Nephron (organoid): ENCODE measurements around the gene AHNAK.

ENCODE experiments used
- H3K27ac Mint-ChIP-seq, 3 experiments: 2 replicates each; pipeline ENCODE4 v1.8.0; 2020; ENCODE audit warnings: mixed read lengths in 3 of 3, mild to moderate bottlenecking in 2 of 3, moderate library complexity in 1 of 3
- H3K27me3 Mint-ChIP-seq: 2 replicates; pipeline ENCODE4 v1.8.0; 2021; ENCODE audit warnings: low read depth, mild to moderate bottlenecking, moderate library complexity, mixed read lengths
- H3K36me3 Mint-ChIP-seq: 2 replicates; pipeline ENCODE4 v1.8.0; 2020; ENCODE audit warnings: low read depth, mixed read lengths
- H3K4me1 Mint-ChIP-seq: 2 replicates; pipeline ENCODE4 v1.8.0; 2020; ENCODE audit warnings: mixed read lengths
- H3K4me3 Mint-ChIP-seq, 3 experiments: 2 replicates each; pipeline ENCODE4 v1.8.0; 2020; ENCODE audit warnings: mild to moderate bottlenecking in 3 of 3, mixed read lengths in 3 of 3, moderate library complexity in 2 of 3
- H3K9me3 Mint-ChIP-seq: 2 replicates; pipeline ENCODE4 v1.8.0; 2020; ENCODE audit warnings: mixed read lengths
- TF ChIP-seq, protein P1 (sequence below), 3 experiments: fragments of 200-600 bp; sonication (generic); IDR thresholded peaks; one replicate each; pipeline ENCODE4 v1.5.0; 2021; ENCODE audit warnings: antibody characterized with exemption in 3 of 3; ENCODE audit not compliant: unreplicated experiment in 3 of 3

Gene AHNAK

DNA sequence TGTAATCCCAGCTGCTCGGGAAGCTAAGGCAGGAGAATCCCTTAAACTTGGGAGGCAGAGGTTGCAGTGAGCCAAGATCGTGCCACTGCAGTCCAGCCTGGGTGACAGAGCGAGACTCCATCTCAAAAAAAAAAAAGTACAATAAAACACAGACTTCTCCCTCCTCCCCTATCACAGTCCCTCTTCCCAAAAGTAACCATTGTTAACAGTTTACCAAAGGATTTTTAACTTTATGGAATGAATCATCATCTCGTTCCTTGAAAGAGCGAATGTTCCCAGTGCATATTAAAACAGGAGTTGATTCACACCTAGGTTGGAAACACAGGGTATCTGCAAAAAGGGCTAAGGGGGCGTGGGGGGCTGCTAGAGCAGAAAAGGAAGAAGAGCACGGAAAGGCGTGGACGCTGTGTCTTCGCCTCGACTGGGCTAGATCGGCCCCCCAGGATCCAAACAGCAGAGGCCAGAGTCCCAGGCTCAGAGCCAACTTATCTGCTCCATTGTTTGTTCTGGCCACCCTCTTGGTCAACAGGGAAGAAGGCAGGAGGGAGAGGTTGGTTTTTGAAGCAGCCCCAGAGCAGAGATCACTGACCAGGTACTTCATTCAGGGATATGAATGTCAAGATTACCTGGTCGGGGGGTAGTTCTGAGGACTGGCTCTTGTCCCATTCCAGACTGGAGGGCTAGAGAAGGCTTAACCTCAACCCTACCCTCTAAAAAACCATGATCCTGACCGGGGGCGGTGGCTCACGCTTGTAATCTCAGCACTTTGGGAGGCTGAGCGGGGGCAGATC lies 2.1 kb upstream of the AHNAK start:
- H3K27me3 Mint-ChIP-seq, result peaks cover 15% of the 10 kb centered on the region
- TF ChIP-seq, protein P1, sequence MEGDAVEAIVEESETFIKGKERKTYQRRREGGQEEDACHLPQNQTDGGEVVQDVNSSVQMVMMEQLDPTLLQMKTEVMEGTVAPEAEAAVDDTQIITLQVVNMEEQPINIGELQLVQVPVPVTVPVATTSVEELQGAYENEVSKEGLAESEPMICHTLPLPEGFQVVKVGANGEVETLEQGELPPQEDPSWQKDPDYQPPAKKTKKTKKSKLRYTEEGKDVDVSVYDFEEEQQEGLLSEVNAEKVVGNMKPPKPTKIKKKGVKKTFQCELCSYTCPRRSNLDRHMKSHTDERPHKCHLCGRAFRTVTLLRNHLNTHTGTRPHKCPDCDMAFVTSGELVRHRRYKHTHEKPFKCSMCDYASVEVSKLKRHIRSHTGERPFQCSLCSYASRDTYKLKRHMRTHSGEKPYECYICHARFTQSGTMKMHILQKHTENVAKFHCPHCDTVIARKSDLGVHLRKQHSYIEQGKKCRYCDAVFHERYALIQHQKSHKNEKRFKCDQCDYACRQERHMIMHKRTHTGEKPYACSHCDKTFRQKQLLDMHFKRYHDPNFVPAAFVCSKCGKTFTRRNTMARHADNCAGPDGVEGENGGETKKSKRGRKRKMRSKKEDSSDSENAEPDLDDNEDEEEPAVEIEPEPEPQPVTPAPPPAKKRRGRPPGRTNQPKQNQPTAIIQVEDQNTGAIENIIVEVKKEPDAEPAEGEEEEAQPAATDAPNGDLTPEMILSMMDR (IDR thresholded peaks at IDR 0.05; ENCODE audit: unreplicated experiment in 3 of 3), result no peak
- no peaks in the 10 kb centered on the region for H3K36me3 Mint-ChIP-seq
- peak overlapping the region in 2 of 3 experiments; percentile 90 to 96 for H3K27ac Mint-ChIP-seq
- no peaks in the 10 kb centered on the region for H3K9me3 Mint-ChIP-seq
- peak overlapping the region; percentile 30 to 88 (median 73) for H3K4me3 Mint-ChIP-seq
- peaks cover 62% of the 10 kb centered on the region for H3K4me1 Mint-ChIP-seq

GRCh38 chr11:62547691-62548281 lies 1.2 kb upstream of the AHNAK start:
- Mint-ChIP-seq H3K4me3 (peak overlapping the region; percentile 87 to 88 (median 87)), H3K27ac (peak overlapping the region; percentile 90 to 96 (median 93)), H3K27me3 (peaks cover 18% of the 10 kb centered on the region), H3K4me1 (peaks cover 61% of the 10 kb centered on the region), H3K9me3 (no peaks in the 10 kb centered on the region), H3K36me3 (no peaks in the 10 kb centered on the region)
- TF ChIP-seq, protein P1 (IDR thresholded peaks at IDR 0.05; ENCODE audit: unreplicated experiment in 3 of 3), result no peak

DNA sequence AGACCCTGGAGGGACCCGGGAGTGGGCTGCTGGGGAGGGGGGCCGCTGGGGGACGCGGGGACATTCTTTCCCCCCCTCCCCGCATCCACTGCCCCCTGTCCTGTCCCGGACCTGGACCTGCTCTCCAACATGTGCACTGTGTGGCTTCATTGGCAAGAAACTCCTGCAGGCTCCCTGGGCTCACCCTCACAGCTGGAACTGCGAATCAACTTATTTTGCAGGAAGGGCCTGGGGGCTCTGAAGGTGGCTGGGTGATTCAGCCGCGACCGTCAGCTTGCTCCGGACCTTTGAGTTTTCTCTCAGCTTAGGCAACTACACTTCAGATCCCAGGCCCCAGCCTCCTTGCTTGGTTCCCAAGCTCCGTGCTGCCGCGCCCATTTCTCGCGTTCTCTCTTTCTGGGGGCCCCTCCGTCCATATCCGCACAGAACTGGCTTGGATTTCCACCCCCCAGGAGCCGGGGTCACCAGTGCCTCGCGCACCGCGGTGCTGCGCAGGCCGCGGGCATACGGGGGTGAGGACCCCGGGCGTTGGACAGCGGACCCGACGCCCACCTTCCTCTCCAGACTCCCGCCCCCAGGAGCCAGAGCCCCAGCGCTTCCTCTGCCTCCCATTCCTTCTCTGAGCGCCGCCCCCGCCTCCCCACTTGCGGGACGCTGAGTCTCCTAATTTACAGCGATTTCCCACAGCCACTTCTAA lies 471 bp upstream of the AHNAK start:
- Mint-ChIP-seq H3K9me3 (no peaks in the 10 kb centered on the region), H3K36me3 (no peaks in the 10 kb centered on the region), H3K4me1 (peaks cover 61% of the 10 kb centered on the region), H3K27ac (peak overlapping the region; percentile 90 to 96 (median 93)), H3K4me3 (peak overlapping the region; percentile 87 to 88 (median 87)), H3K27me3 (peaks cover 18% of the 10 kb centered on the region)
- TF ChIP-seq, protein P1 (IDR thresholded peaks at IDR 0.05; ENCODE audit: unreplicated experiment in 3 of 3), result no peak

DNA sequence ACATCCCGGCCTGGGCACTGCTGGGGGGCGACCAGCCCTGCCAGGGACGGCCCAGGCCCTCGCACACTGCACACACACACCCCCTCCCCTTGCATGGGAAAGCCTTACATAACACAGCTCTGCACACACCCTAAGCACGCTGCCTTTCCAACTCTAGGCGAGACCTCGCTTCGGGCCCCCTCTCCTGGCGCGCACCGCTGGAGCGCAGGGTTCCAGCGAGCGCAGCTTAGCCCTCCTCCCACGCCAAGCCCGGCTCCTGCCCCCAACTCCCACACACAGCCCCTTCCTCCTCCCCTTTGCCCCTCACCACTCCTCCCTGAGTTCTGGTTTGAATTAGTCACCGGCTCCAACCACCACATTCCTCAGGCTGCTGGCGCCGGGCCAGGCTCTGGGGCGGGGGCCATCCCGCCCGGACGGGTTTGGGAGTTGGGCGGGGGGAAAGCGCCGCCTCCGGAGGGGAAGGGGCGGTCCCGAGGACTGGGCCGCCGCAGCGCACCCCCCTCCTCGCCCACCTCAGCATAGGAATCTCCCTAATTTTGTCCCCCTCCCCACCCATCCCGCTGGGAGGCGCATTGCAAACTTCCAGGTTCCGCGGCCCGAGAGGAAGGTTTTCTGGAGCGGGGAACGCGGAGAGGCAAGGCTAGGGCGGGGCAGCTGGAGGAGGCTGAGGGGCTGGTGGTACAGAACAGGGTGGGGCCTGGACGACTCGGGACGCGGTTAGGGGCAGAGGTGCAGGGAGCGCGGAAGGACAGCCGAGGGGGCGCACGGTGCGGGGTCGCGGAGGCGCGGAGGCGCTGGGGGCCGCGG lies 966 bp downstream of the AHNAK start:
- TF ChIP-seq, protein P1 (IDR thresholded peaks at IDR 0.05; ENCODE audit: unreplicated experiment in 3 of 3), result peak in 1 of 3 experiments; percentile 32
- H3K4me1 Mint-ChIP-seq, result peaks cover 65% of the 10 kb centered on the region
- peak overlapping the region; percentile 98 to 100 (median 99) for H3K4me3 Mint-ChIP-seq
- H3K9me3 Mint-ChIP-seq, result no peaks in the 10 kb centered on the region
- H3K36me3 Mint-ChIP-seq, result no peaks in the 10 kb centered on the region
- H3K27ac Mint-ChIP-seq, result peak overlapping the region; percentile 95 to 97 (median 97)
- H3K27me3 Mint-ChIP-seq, result peaks cover 18% of the 10 kb centered on the region

DNA sequence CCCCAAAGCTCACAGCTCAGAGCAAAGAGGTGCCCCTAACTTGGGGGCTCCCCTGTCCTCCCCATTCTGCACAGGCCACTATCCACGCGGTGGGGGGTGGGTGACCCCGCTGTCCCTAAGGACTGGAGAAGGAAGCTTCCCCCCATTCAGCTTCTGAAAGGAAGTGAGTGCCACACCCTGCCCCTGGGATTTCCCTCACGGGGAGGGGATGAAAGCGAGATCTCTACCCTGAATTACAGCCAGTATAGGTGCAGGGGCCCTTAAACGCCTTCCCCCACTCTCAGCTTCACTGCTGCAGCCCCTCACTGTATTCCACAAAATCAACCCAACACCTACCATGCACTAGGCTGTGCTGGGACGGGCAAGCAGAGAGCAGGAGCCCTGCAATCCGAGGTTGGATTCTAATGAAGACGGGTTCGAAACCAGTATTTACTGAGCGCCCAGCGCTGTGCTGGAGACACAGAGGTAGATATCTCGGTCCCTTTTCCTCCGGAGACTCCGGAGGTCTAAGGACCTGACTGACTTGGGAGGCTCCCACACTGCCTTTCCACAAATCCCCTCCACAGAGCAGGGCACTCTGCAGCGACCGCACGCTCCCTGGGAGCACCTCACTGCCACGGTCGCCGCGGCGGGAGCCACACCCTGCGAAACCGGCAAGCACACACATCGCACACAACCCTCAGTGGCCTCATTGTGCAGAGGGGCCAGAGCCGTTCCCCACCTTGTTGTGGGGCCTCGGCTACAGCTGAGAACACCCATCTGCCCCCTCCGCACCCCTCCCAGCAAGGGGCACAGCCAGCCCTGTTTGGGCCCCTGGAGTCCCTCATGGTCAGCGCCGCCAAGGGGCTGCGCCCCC lies 1.8 kb downstream of the AHNAK start:
- Mint-ChIP-seq H3K4me3 (peak overlapping the region; percentile 98 to 100 (median 99)), H3K27me3 (peaks cover 18% of the 10 kb centered on the region), H3K36me3 (no peaks in the 10 kb centered on the region), H3K9me3 (no peaks in the 10 kb centered on the region), H3K27ac (peak overlapping the region; percentile 95 to 97 (median 97)), H3K4me1 (peaks cover 70% of the 10 kb centered on the region)
- TF ChIP-seq, protein P1 (IDR thresholded peaks at IDR 0.05; ENCODE audit: unreplicated experiment in 3 of 3), result no peak
